Keratinocyte (primary cell): Measurements from ENCODE around the gene CLEC16A.

Source experiments
- CTCF ChIP-seq, 3 experiments: IDR thresholded peaks in 1 of 3; conservative IDR thresholded peaks in 1 of 3; optimal IDR thresholded peaks in 1 of 3; 2 replicates in 2 of 3; 3 replicates in 1 of 3; pipeline versions ENCODE3 to v1.5.1; 2011; ENCODE audit warnings: low read length in 3 of 3, mild to moderate bottlenecking in 3 of 3, moderate library complexity in 2 of 3, control low read depth in 1 of 3, inconsistent platforms in 1 of 3; ENCODE audit not compliant: insufficient read depth in 2 of 3; ENCODE audit errors: extremely low read depth in 1 of 3
- EZH2 ChIP-seq: IDR thresholded peaks from one replicate; pipeline ENCODE4 v1.6.1; 2012; ENCODE audit warnings: inconsistent platforms, mild to moderate bottlenecking, low read length, moderate library complexity

DNA sequence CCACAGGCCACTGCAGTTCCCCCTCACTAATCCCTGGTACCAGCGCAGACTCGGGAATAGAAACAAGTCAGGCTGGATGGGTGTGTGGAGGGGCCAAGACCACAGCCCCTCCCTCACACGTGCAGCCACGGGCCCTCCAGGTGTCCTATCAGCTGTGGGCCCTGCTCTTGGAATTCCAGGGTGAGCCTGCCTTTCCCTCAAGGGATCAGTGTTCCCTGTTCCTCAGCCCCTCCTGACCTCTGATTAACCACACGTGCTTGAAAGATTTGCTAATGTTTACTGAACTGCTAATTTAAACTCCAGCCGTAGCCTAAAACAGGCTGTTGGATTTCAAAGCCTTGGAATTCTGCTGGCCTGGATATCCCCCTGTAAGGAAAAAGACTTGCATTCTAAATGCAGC is 165.2 kb downstream of the CLEC16A start:
- no peak for TF ChIP-seq CTCF (optimal IDR thresholded peaks at IDR 0.05 in 1 of 3, IDR thresholded peaks at IDR 0.05 in 1 of 3, conservative IDR thresholded peaks at IDR 0.05 in 1 of 3; ENCODE audit: extremely low read depth in 1 of 3, insufficient read depth in 2 of 3, low read length in 3 of 3)
- no peak for TF ChIP-seq EZH2
